Epithelial cell of prostate (primary cell): ENCODE results near the gene FLYWCH2.
A peak's percentile ranks its signal among the peaks of the same experiment; 100 is the strongest.

ENCODE experiments used
- DNase-seq: peaks from one replicate; pipeline ENCODE4 v3.0.0-alpha.2; 2011; ENCODE audit warnings: low read depth, low spot score
- H3K27ac ChIP-seq: fragments of 450-650 bp; 2 replicates; pipeline ENCODE4 v1.5.1; 2017; ENCODE audit warnings: mild to moderate bottlenecking

Gene FLYWCH2

GRCh38 chr16:2874912-2875362 is 8.1 kb upstream of the FLYWCH2 start:
- H3K27ac ChIP-seq: no peak overlapping the region
- DNase-seq: no peak

- DNase-seq: no peak
- no peak overlapping the region for H3K27ac ChIP-seq
Observed at GRCh38 chr16:2879854-2880508, 3.0 kb upstream of the FLYWCH2 start.

- peak overlapping the region; percentile 63 for H3K27ac ChIP-seq
- no peak for DNase-seq
Observed at GRCh38 chr16:2881783-2882649, 999 bp upstream of the FLYWCH2 start.

- DNase-seq: no peak
- peak overlapping the region; percentile 63 for H3K27ac ChIP-seq
Observed at GRCh38 chr16:2883458-2883908, 468 bp downstream of the FLYWCH2 start.

GRCh38 chr16:2884041-2884451 is 1.0 kb downstream of the FLYWCH2 start:
- DNase-seq: no peak
- H3K27ac ChIP-seq: no peak overlapping the region

- DNase-seq: no peak
Observed at GRCh38 chr16:2894231-2894630, 11.2 kb downstream of the FLYWCH2 start.

GRCh38 chr16:2895813-2896212 is 12.8 kb downstream of the FLYWCH2 start:
- DNase-seq: no peak

More at GRCh38 chr16:2894231-2894630, 11.2 kb downstream of the FLYWCH2 start:
- no peak overlapping the region for H3K27ac ChIP-seq

GRCh38 chr16:2896480-2897010 is 13.5 kb downstream of the FLYWCH2 start:
- no peak for DNase-seq

More at GRCh38 chr16:2895813-2896212, 12.8 kb downstream of the FLYWCH2 start:
- H3K27ac ChIP-seq: no peak overlapping the region

GRCh38 chr16:2897110-2897509 is 14.1 kb downstream of the FLYWCH2 start:
- H3K27ac ChIP-seq: no peak overlapping the region
- no peak for DNase-seq

More at GRCh38 chr16:2896480-2897010, 13.5 kb downstream of the FLYWCH2 start:
- H3K27ac ChIP-seq: no peak overlapping the region

GRCh38 chr16:2898831-2899563 is 16.0 kb downstream of the FLYWCH2 start:
- H3K27ac ChIP-seq: no peak overlapping the region
- DNase-seq: no peak

- no peak overlapping the region for H3K27ac ChIP-seq
- no peak for DNase-seq
Observed at GRCh38 chr16:2899564-2900072, 16.6 kb downstream of the FLYWCH2 start.

GRCh38 chr16:2900526-2901075 is 17.6 kb downstream of the FLYWCH2 start:
- DNase-seq: no peak
- H3K27ac ChIP-seq: no peak overlapping the region

- DNase-seq: no peak
- H3K27ac ChIP-seq: no peak overlapping the region
Observed at GRCh38 chr16:2902337-2903130, 19.5 kb downstream of the FLYWCH2 start.

- DNase-seq: no peak
- H3K27ac ChIP-seq: peak overlapping the region; percentile 81
Observed at GRCh38 chr16:2904100-2904921, 21.3 kb downstream of the FLYWCH2 start.

GRCh38 chr16:2904922-2905240 is 21.9 kb downstream of the FLYWCH2 start:
- DNase-seq: no peak

GRCh38 chr16:2905241-2905987 is 22.4 kb downstream of the FLYWCH2 start:
- H3K27ac ChIP-seq: peak overlapping the region; percentile 81
- peak; percentile 98 for DNase-seq

More at GRCh38 chr16:2904922-2905240, 21.9 kb downstream of the FLYWCH2 start:
- peak overlapping the region; percentile 81 for H3K27ac ChIP-seq

- peak overlapping the region; percentile 27 for H3K27ac ChIP-seq
- DNase-seq: no peak
Observed at GRCh38 chr16:2905988-2906387, 23.0 kb downstream of the FLYWCH2 start.
